ENCODE measurements around the gene MRTFA. TPM values are rescaled to one million over a fixed set of nuclear protein-coding genes. Genes with fewer than 3 reads are reported as not detected.

Gene MRTFA
- total and polyA plus RNA-seq, 9 of the 15 experiments (the other 6 are each of a cell fraction or from before 2014, with no cell fraction given) = 0.84 to 21.1 (median 3.7) TPM

GRCh38 chr22:40529821-40530220 is 106.7 kb downstream of the MRTFA start:
- intact Hi-C loops (cut with micrococcal nuclease) = no loop called here
- WGBS (ENCODE audit: insufficient coverage, low coverage, missing lambda C conversion rate) = 13% methylated on average over 1 of the region's 1 CpG
- no peaks in the 10 kb centered on the region for H3K9me3 ChIP-seq (replicated peaks; ENCODE audit: control insufficient read depth, insufficient read depth, low read depth, low read length)
- no peaks in the 10 kb centered on the region for H4K20me1 ChIP-seq (replicated peaks; ENCODE audit: control insufficient read depth, insufficient read depth, low read length)
- no peak overlapping the region for H3K9ac ChIP-seq (ENCODE audit: insufficient read depth in 1 of 2, low read depth in 2 of 2, low read length in 2 of 2)
- H3K27ac ChIP-seq (ENCODE audit: extremely low read depth, low read depth, low read length) = no peak overlapping the region
- ChIA-PET CTCF (ENCODE audit: low intra/inter-chr PET ratio) (no interaction called here), POLR2A (no interaction called here)
- peaks cover 0 to 30% of the 10 kb centered on the region in 2 experiments; a peak in 2 of 5 replicates for H3K4me1 ChIP-seq (replicated peaks in 1 of 2; ENCODE audit: control insufficient read depth in 2 of 2, insufficient read depth in 2 of 2, low read length in 2 of 2)
- H3K9me1 ChIP-seq (ENCODE audit: control insufficient read depth, insufficient read depth, low read length) = no peaks in the 10 kb centered on the region
- H2AFZ ChIP-seq (ENCODE audit: low read depth, low read length) = no peak overlapping the region
- no peak for FAIRE-seq
- H3K79me2 ChIP-seq (ENCODE audit: control insufficient read depth, insufficient read depth, low read length) = no peaks in the 10 kb centered on the region
- no TSS peak for BruUV-seq (replicated peaks)
- H3K4me2 ChIP-seq (ENCODE audit: insufficient read depth, low read length) = no peak overlapping the region
- TF ChIP-seq E2F5 (CRISPR knock-in tag; IDR thresholded peaks at IDR 0.05) = no peak
- no peak for TF ChIP-seq GABPB1 (CRISPR knock-in tag; IDR thresholded peaks at IDR 0.05)
- no peak for TF ChIP-seq ZNF239 (CRISPR knock-in tag; IDR thresholded peaks at IDR 0.05)
- no peak for TF ChIP-seq MIER1 (IDR thresholded peaks at IDR 0.05; ENCODE audit: low read depth)
- TF ChIP-seq ZNF23 (CRISPR knock-in tag; IDR thresholded peaks at IDR 0.05) = no peak
- no peak for TF ChIP-seq PHTF2 (CRISPR knock-in tag; IDR thresholded peaks at IDR 0.05)
- TF ChIP-seq CCNT2 (IDR thresholded peaks at IDR 0.05; ENCODE audit: borderline replicate concordance, extremely low read depth, insufficient read length, low read depth, low read length) = no peak
- no peak for TF ChIP-seq RBBP5 (IDR thresholded peaks at IDR 0.05; ENCODE audit: borderline replicate concordance, insufficient read depth, low read length, poor library complexity, severe bottlenecking)
- no peak for TF ChIP-seq BRF2 (IDR thresholded peaks at IDR 0.05; ENCODE audit: borderline replicate concordance, insufficient read depth, insufficient read length)
- TF ChIP-seq ZNF57 (CRISPR knock-in tag; IDR thresholded peaks at IDR 0.05) = no peak
- no peak for TF ChIP-seq BMI1 (IDR thresholded peaks at IDR 0.05; ENCODE audit: low read length)
- no peak for TF ChIP-seq EGR1 (conservative IDR thresholded peaks at IDR 0.05)
- no peak for TF ChIP-seq RHOXF2B (CRISPR knock-in tag; conservative IDR thresholded peaks at IDR 0.05)
- TF ChIP-seq MBD2 (IDR thresholded peaks at IDR 0.05; ENCODE audit: borderline replicate concordance, low read depth) = no peak
- no peak for TF ChIP-seq EHMT2 (IDR thresholded peaks at IDR 0.05)
- no peak for TF ChIP-seq ZNF507 (tag; conservative IDR thresholded peaks at IDR 0.05)
- no peak for TF ChIP-seq KLF10 (CRISPR knock-in tag; IDR thresholded peaks at IDR 0.05)
- H3K36me3 ChIP-seq (ENCODE audit: control insufficient read depth, insufficient read depth, low read length) = no peaks in the 10 kb centered on the region
- no peak for ATAC-seq
- no peaks in the 10 kb centered on the region for H3K27me3 ChIP-seq (ENCODE audit: control insufficient read depth in 2 of 2, insufficient read depth in 2 of 2, low read length in 2 of 2)
- no peak overlapping the region for H3K4me3 ChIP-seq
- in situ Hi-C loops (cut with MboI) = no loop called here
- no peak for DNase-seq (ENCODE audit: extremely low read depth in 1 of 4, low spot score in 3 of 4)
